AG04449 (cell line): ENCODE data around the gene ADPRH.
"Not testable (repeated sequence)": the region's sequence is repeated elsewhere in the genome, so short reads cannot be mapped to it uniquely, and the experiment has no call there.

Experiments
- CTCF ChIA-PET: fragments of 350-600 bp; formaldehyde crosslinking; extraction: SDS; loops from one replicate; lab custom pipeline; 2021; ENCODE audit warnings: antibody characterized with exemption; lab: Yijun Ruan, JAX
- POLR2A ChIA-PET: fragments of 400-600, 350-600 bp; formaldehyde crosslinking; extraction: SDS; loops from one replicate; lab custom pipeline; 2020; ENCODE audit warnings: antibody characterized with exemption, inconsistent platforms; lab: Yijun Ruan, JAX
- DNase-seq: peaks from one replicate; pipeline ENCODE4 v3.0.0-alpha.2; 2010; ENCODE audit warnings: low read depth, low spot score
- H3K4me3 ChIP-seq: 2 replicates; pipeline ENCODE4 v1.5.1; 2011; ENCODE audit warnings: low read depth, mild to moderate bottlenecking, control low read depth, low read length
- CTCF ChIP-seq: IDR thresholded peaks from one replicate; pipeline ENCODE4 v1.5.1; 2011; ENCODE audit warnings: mild to moderate bottlenecking, moderate library complexity, low read length, control low read depth, inconsistent platforms; ENCODE audit not compliant: insufficient read depth; ENCODE audit errors: missing control alignments

Gene ADPRH

GRCh38 chr3:119550192-119550910, 28.9 kb upstream of the ADPRH start:
- H3K4me3 ChIP-seq = no peak overlapping the region
- TF ChIP-seq CTCF = no peak
- ChIA-PET CTCF (interaction anchor here (1.4 kb wide), 1 partner anchor 9 kb away, joined by 9 read pairs; the partner anchor contains the start of gene CD80), POLR2A (no interaction called here)
- DNase-seq = no peak

GRCh38 chr3:119551598-119551997, 27.7 kb upstream of the ADPRH start:
- POLR2A ChIA-PET = no interaction called here

GRCh38 chr3:119552928-119553327, 26.4 kb upstream of the ADPRH start:
- DNase-seq, CTCF ChIA-PET, H3K4me3 ChIP-seq, POLR2A ChIA-PET: not testable (repeated sequence)

More at GRCh38 chr3:119551598-119551997, 27.7 kb upstream of the ADPRH start:
- DNase-seq = no peak
- no peak overlapping the region for H3K4me3 ChIP-seq
- CTCF ChIA-PET = no interaction called here
- no peak for TF ChIP-seq CTCF

- TF ChIP-seq CTCF = no peak
- ChIA-PET POLR2A (no interaction called here), CTCF (no interaction called here)
- H3K4me3 ChIP-seq = no peak overlapping the region
- no peak for DNase-seq
Observed at GRCh38 chr3:119553823-119554415, 25.4 kb upstream of the ADPRH start.

- no peak for DNase-seq
- TF ChIP-seq CTCF = no peak
- ChIA-PET CTCF (interaction anchor here (1.6 kb wide), 1 partner anchor 18 kb away, joined by 3 read pairs; no protein-coding TSS in a partner anchor), POLR2A (no interaction called here)
- H3K4me3 ChIP-seq = no peak overlapping the region
Observed at GRCh38 chr3:119555309-119555735, 24.0 kb upstream of the ADPRH start.

- ChIA-PET POLR2A (no interaction called here), CTCF (interaction anchor here (1.6 kb wide), 1 partner anchor 19 kb away, joined by 3 read pairs; no protein-coding TSS in a partner anchor)
- no peak for DNase-seq
- H3K4me3 ChIP-seq = no peak overlapping the region
- TF ChIP-seq CTCF = no peak
Observed at GRCh38 chr3:119555929-119556328, 23.4 kb upstream of the ADPRH start.
